Liver (tissue), 9 donors: ENCODE data around the gene PTTG1IP. TPM values are rescaled to one million over a fixed set of nuclear protein-coding genes. Genes with fewer than 3 reads are reported as not detected.

Source experiments
- DNase-seq: peaks from one replicate; pipeline ENCODE4 v3.0.0-alpha.2; 2017; ENCODE audit warnings: low spot score
- H3K27ac ChIP-seq, 2 donors: one replicate each; pipeline ENCODE4 v1.7.0; 2013; ENCODE audit warnings: inconsistent platforms in 2 of 2, low read length in 2 of 2, control low read depth in 1 of 2, low read depth in 1 of 2, mild to moderate bottlenecking in 1 of 2
- H3K27me3 ChIP-seq, 4 donors: one replicate each; pipeline versions ENCODE4 v1.6.1 to v1.7.0; 2013; ENCODE audit warnings: low read length in 3 of 4, inconsistent platforms in 1 of 4, mild to moderate bottlenecking in 1 of 4, moderate library complexity in 1 of 4; ENCODE audit not compliant: control insufficient read depth in 4 of 4, insufficient read depth in 4 of 4
- H3K36me3 ChIP-seq, 4 donors: one replicate each; pipeline versions ENCODE4 v1.6.1 to v1.7.0; 2013; ENCODE audit warnings: low read length in 3 of 4, mild to moderate bottlenecking in 3 of 4, low read depth in 1 of 4, moderate library complexity in 1 of 4; ENCODE audit not compliant: control insufficient read depth in 4 of 4, insufficient read depth in 3 of 4
- H3K4me1 ChIP-seq, 4 donors: one replicate each; pipeline versions ENCODE4 v1.6.1 to v1.7.0; 2013; ENCODE audit warnings: low read length in 3 of 4, mild to moderate bottlenecking in 3 of 4, moderate library complexity in 1 of 4; ENCODE audit not compliant: control insufficient read depth in 4 of 4, insufficient read depth in 4 of 4
- H3K4me3 ChIP-seq, 3 donors: one replicate each; pipeline versions ENCODE4 v1.6.1 to v1.7.0; 2013; ENCODE audit warnings: low read length in 3 of 3, control low read depth in 1 of 3, low read depth in 1 of 3, mild to moderate bottlenecking in 1 of 3
- H3K9ac ChIP-seq, 2 donors: one replicate each; pipeline ENCODE4 v1.7.0; 2013; ENCODE audit warnings: low read length in 2 of 2, mild to moderate bottlenecking in 2 of 2, moderate library complexity in 2 of 2, control low read depth in 1 of 2, low read depth in 1 of 2
- H3K9me3 ChIP-seq, 4 donors: one replicate each; pipeline versions ENCODE4 v1.6.1 to v1.7.0; 2013; ENCODE audit warnings: low read length in 3 of 4; ENCODE audit not compliant: control insufficient read depth in 4 of 4
- ATF3 ChIP-seq: IDR thresholded peaks from 2 replicates; pipeline ENCODE4 v1.6.1; 2016; ENCODE audit warnings: antibody characterized with exemption
- CTCF ChIP-seq: fragments of 150-350 bp; IDR thresholded peaks from 2 replicates; pipeline ENCODE4 v1.5.1; 2017; ENCODE audit warnings: improper control_type of control experiment, low read depth, low read length; ENCODE audit not compliant: missing input control
- EGR1 ChIP-seq, 2 donors: IDR thresholded peaks; 2 replicates each; pipeline ENCODE4 v1.6.1; 2016 to 2018; ENCODE audit warnings: antibody characterized with exemption in 2 of 2, low read depth in 2 of 2
- FOXA1 ChIP-seq: IDR thresholded peaks from 2 replicates; pipeline ENCODE4 v1.6.1; 2016; ENCODE audit warnings: antibody characterized with exemption
- FOXA2 ChIP-seq: IDR thresholded peaks from 2 replicates; pipeline ENCODE4 v1.6.1; 2016; ENCODE audit warnings: antibody characterized with exemption
- GABPA ChIP-seq, 2 donors: IDR thresholded peaks in 1 of 2; conservative IDR thresholded peaks in 1 of 2; 2 replicates each; pipeline ENCODE4 v1.6.1; 2016; ENCODE audit warnings: antibody characterized with exemption in 2 of 2, mild to moderate bottlenecking in 1 of 2, moderate library complexity in 1 of 2
- HNF4A ChIP-seq, 2 donors: conservative IDR thresholded peaks; 2 replicates each; pipeline ENCODE4 v1.6.1; 2016; ENCODE audit warnings: antibody characterized with exemption in 2 of 2, mild to moderate bottlenecking in 2 of 2
- HNF4G ChIP-seq: IDR thresholded peaks from 2 replicates; pipeline ENCODE4 v1.6.1; 2016; ENCODE audit warnings: antibody characterized with exemption
- JUND ChIP-seq, 2 donors: IDR thresholded peaks; 2 replicates each; pipeline ENCODE4 v1.6.1; 2016; ENCODE audit warnings: antibody characterized with exemption in 2 of 2
- MAX ChIP-seq: IDR thresholded peaks from 2 replicates; pipeline ENCODE4 v1.6.1; 2016; ENCODE audit warnings: antibody characterized with exemption
- NR2F2 ChIP-seq: IDR thresholded peaks from 2 replicates; pipeline ENCODE4 v1.6.1; 2016; ENCODE audit warnings: antibody characterized with exemption
- RAD21 ChIP-seq, 2 donors: IDR thresholded peaks; 2 replicates each; pipeline ENCODE4 v1.6.1; 2016; ENCODE audit warnings: antibody characterized with exemption in 2 of 2, mild to moderate bottlenecking in 2 of 2
- REST ChIP-seq: IDR thresholded peaks from 2 replicates; pipeline ENCODE4 v1.6.1; 2016; ENCODE audit warnings: antibody characterized with exemption, mild to moderate bottlenecking
- RXRA ChIP-seq, 2 donors: IDR thresholded peaks; 2 replicates each; pipeline ENCODE4 v1.6.1; 2017 to 2018; ENCODE audit warnings: antibody characterized with exemption in 2 of 2, mild to moderate bottlenecking in 1 of 2
- SP1 ChIP-seq: IDR thresholded peaks from 2 replicates; pipeline ENCODE4 v1.6.1; 2018; ENCODE audit warnings: antibody characterized with exemption, mild to moderate bottlenecking
- TAF1 ChIP-seq: conservative IDR thresholded peaks from 2 replicates; pipeline ENCODE4 v1.6.1; 2016; ENCODE audit warnings: antibody characterized with exemption, mild to moderate bottlenecking
- YY1 ChIP-seq: IDR thresholded peaks from 2 replicates; pipeline ENCODE4 v1.6.1; 2016; ENCODE audit warnings: antibody characterized with exemption, mild to moderate bottlenecking
- ZBTB33 ChIP-seq: IDR thresholded peaks from 2 replicates; pipeline ENCODE4 v1.6.1; 2016; ENCODE audit warnings: antibody characterized with exemption
- WGBS: extraction: QIAGEN DNeasy Blood & Tissue Kit; methylation state at CpG from one replicate; pipeline ENCODE4 v1.1.7; 2013; 5-methylcytosine and 5-hydroxymethylcytosine counted together
- polyA plus RNA-seq, 2 donors: library from polyadenylated mRNA; stranded (reverse) in 1 of 2; unstranded in 1 of 2; fragments of 200-250 nt in 1 of 2; fragments of >200 nt in 1 of 2; fragmentation: Nextera tagmentation in 1 of 2; extraction: Ambion mirVana in 1 of 2; gene quantifications; one replicate each; pipeline versions ENCODE4 v1.2.1 to v1.2.3, GENCODE V29; 2013 to 2015
- total RNA-seq, 2 donors: library from RNA; depleted of rRNA; stranded (reverse); fragments of >200 nt; gene quantifications; one replicate each; pipeline ENCODE4 v1.2.3, GENCODE V29; 2014
- donor health status: healthy.
- donor health status: healthy.
- donor health status: healthy.
- donor health status: healthy.
- donor health status: healthy.

Gene PTTG1IP
- total and polyA plus RNA-seq, 4 donors = 62.0 to 94.0 (median 79.8) TPM

GRCh38 chr21:44818640-44819011 is 54.9 kb downstream of the PTTG1IP start:
- peak overlapping the region in 1 of 2 donors; percentile 74 for H3K9ac ChIP-seq
- no peak for DNase-seq
- H3K27me3 ChIP-seq = no peaks in the 10 kb centered on the region
- peak overlapping the region in 2 of 3 donors; percentile 71 to 76 for H3K4me3 ChIP-seq
- H3K9me3 ChIP-seq = peaks cover 0 to 9% (median 3%) of the 10 kb centered on the region in 4 donors
- peaks cover 0 to 2% (median 0%) of the 10 kb centered on the region in 4 donors for H3K36me3 ChIP-seq
- TF ChIP-seq REST (no peak), FOXA2 (no peak), CTCF (no peak), HNF4G (no peak), RAD21 (IDR thresholded peaks at IDR 0.05) (no peak), SP1 (no peak), JUND (IDR thresholded peaks at IDR 0.05) (no peak), RXRA (IDR thresholded peaks at IDR 0.05) (no peak), GABPA (IDR thresholded peaks at IDR 0.05 in 1 of 2, conservative IDR thresholded peaks at IDR 0.05 in 1 of 2) (no peak), HNF4A (conservative IDR thresholded peaks at IDR 0.05) (no peak)
- peak overlapping the region; percentile 70 to 85 for H3K27ac ChIP-seq
- 69% methylated on average over 37 of the region's 37 CpGs for WGBS
- peaks cover 6 to 14% (median 12%) of the 10 kb centered on the region in 4 donors for H3K4me1 ChIP-seq

- H3K9me3 ChIP-seq = peaks cover 0 to 6% (median 3%) of the 10 kb centered on the region in 4 donors
- H3K36me3 ChIP-seq = peaks cover 0 to 4% (median 1%) of the 10 kb centered on the region in 4 donors
- peak within 1 kb of the TSS; percentile 38 to 76 (median 71) for H3K4me3 ChIP-seq
- H3K27ac ChIP-seq = peak within 1 kb of the TSS; percentile 70 to 85
- 1% methylated on average over 108 of the region's 108 CpGs for WGBS
- H3K27me3 ChIP-seq = no peaks in the 10 kb centered on the region
- TF ChIP-seq FOXA2 (no peak), RAD21 (IDR thresholded peaks at IDR 0.05) (no peak), NR2F2 (no peak), CTCF (no peak), HNF4G (no peak), FOXA1 (no peak), ATF3 (no peak), RXRA (IDR thresholded peaks at IDR 0.05) (no peak), YY1 (no peak), SP1 (no peak), EGR1 (IDR thresholded peaks at IDR 0.05; ENCODE audit: low read depth in 2 of 2) (no peak), ZBTB33 (no peak), GABPA (IDR thresholded peaks at IDR 0.05 in 1 of 2, conservative IDR thresholded peaks at IDR 0.05 in 1 of 2) (no peak), MAX (no peak), TAF1 (no peak)
- H3K4me1 ChIP-seq = peaks cover 6 to 14% (median 12%) of the 10 kb centered on the region in 4 donors
- H3K9ac ChIP-seq = peak within 1 kb of the TSS in 1 of 2 donors; percentile 74
- peak; percentile 84 for DNase-seq
These were observed 55.4 kb downstream of the PTTG1IP start, which contains the start of gene SUMO3 for GRCh38 chr21:44817914-44818639. Gene SUMO3 (minus strand): TSS chr21:44818062. CDS start chr21:44817968, 94 bp downstream.
